SK-N-MC (cell line): ENCODE data around the gene PROCA1.

Source experiments
- DNase-seq: peaks from one replicate; pipeline ENCODE4 v3.0.0-alpha.2; 2011; ENCODE audit warnings: low read depth, low spot score
- H3K27ac ChIP-seq: fragments of 200-600 bp; sonication (generic); 2 replicates; pipeline ENCODE4 v1.5.1; 2016; ENCODE audit warnings: mixed run types
- H3K36me3 ChIP-seq: fragments of 200-600 bp; sonication (generic); 2 replicates; pipeline ENCODE4 v1.6.1; 2017; ENCODE audit warnings: antibody characterized with exemption, low read length, mixed read lengths; ENCODE audit not compliant: insufficient read depth
- H3K4me3 ChIP-seq: fragments of 200-600 bp; sonication (generic); 2 replicates; pipeline ENCODE4 v1.5.1; 2016
- H3K9ac ChIP-seq: fragments of 200-600 bp; sonication (generic); 2 replicates; pipeline ENCODE4 v1.8.0; 2017; ENCODE audit warnings: mixed run types, mixed read lengths; ENCODE audit not compliant: insufficient read length
- H3K9me3 ChIP-seq: fragments of 200-600 bp; sonication (generic); 2 replicates; pipeline ENCODE4 v1.6.1; 2017; ENCODE audit warnings: low read depth, mild to moderate bottlenecking, antibody characterized with exemption, low read length, moderate library complexity, mixed read lengths
- EZH2 ChIP-seq: fragments of 200-600 bp; sonication (generic); IDR thresholded peaks from one replicate; pipeline ENCODE4 v1.6.1; 2017; ENCODE audit warnings: antibody characterized with exemption
- FOXP2 ChIP-seq: optimal IDR thresholded peaks from 2 replicates; pipeline ENCODE3; 2011; ENCODE audit warnings: mild to moderate bottlenecking, moderate library complexity; ENCODE audit not compliant: insufficient read depth; ENCODE audit errors: extremely low read length, control extremely low read depth
- POLR2AphosphoS5 ChIP-seq: IDR thresholded peaks from 2 replicates; pipeline ENCODE4 v1.6.1; 2012; ENCODE audit warnings: mild to moderate bottlenecking, low read depth, low read length, borderline replicate concordance

PROCA1 gene

GRCh38 chr17:28657756-28658155 lies 53.9 kb downstream of the PROCA1 start:
- no peak for DNase-seq
- H3K4me3 ChIP-seq: no peak overlapping the region
- no peak for TF ChIP-seq FOXP2
- no peak for TF ChIP-seq EZH2
- no peak for TF ChIP-seq POLR2AphosphoS5
- H3K27ac ChIP-seq: no peak overlapping the region
- no peaks in the 10 kb centered on the region for H3K9me3 ChIP-seq
- no peak overlapping the region for H3K9ac ChIP-seq
- peaks cover 7% of the 10 kb centered on the region for H3K36me3 ChIP-seq

- Histone ChIP-seq H3K9me3 (no peaks in the 10 kb centered on the region), H3K9ac (no peak overlapping the region), H3K4me3 (no peak overlapping the region), H3K36me3 (peaks cover 12% of the 10 kb centered on the region), H3K27ac (no peak overlapping the region)
- DNase-seq: no peak
- TF ChIP-seq POLR2AphosphoS5 (no peak), FOXP2 (no peak), EZH2 (no peak)
These were observed 56.5 kb downstream of the PROCA1 start for GRCh38 chr17:28655160-28655559.
